Lower lobe of right lung (tissue), 2 donors: ENCODE data around the gene GABRB1. TPM values are rescaled to one million over a fixed set of nuclear protein-coding genes. Genes with fewer than 3 reads are reported as not detected.

ENCODE experiments used
- ATAC-seq, 2 donors: fragments of 200-7000 bp; cut with Tn5 transposase; one replicate each; pipeline ENCODE4 v1.9.1; 2020 to 2022; ENCODE audit warnings: mild to moderate bottlenecking in 2 of 2, moderate library complexity in 2 of 2
- DNase-seq: peaks from one replicate; pipeline ENCODE4 v3.0.0-alpha.2; 2020
- H3K27ac ChIP-seq: fragments of 200-600 bp; one replicate; pipeline ENCODE4 v1.8.0; 2022
- H3K27me3 ChIP-seq: fragments of 200-600 bp; one replicate; pipeline ENCODE4 v1.8.0; 2022; ENCODE audit warnings: low read depth
- H3K36me3 ChIP-seq: fragments of 200-600 bp; one replicate; pipeline ENCODE4 v1.8.0; 2022; ENCODE audit warnings: mild to moderate bottlenecking
- H3K4me1 ChIP-seq: fragments of 200-600 bp; one replicate; pipeline ENCODE4 v1.8.0; 2022
- H3K4me3 ChIP-seq: fragments of 200-600 bp; one replicate; pipeline ENCODE4 v1.8.0; 2022; ENCODE audit warnings: mild to moderate bottlenecking
- H3K9me3 ChIP-seq: fragments of 200-600 bp; one replicate; pipeline ENCODE4 v1.8.0; 2022
- intact Hi-C: fragments of 100-400 bp; cut with DNase I; formaldehyde crosslinking; loops from one replicate; pipeline ENCODE4 v1.11.0; 2022
- total RNA-seq: library from RNA; stranded (reverse); fragmentation: NEBNext Ultra II Directional; extraction: Animal tissue kit (Norgen Biotek cat#: 25700); gene quantifications from one replicate; pipeline ENCODE4 v1.2.1, GENCODE V29; 2021
- TF ChIP-seq, protein P1 (sequence below): fragments of 200-600 bp; IDR thresholded peaks from one replicate; pipeline ENCODE4 v1.8.0; 2022; ENCODE audit warnings: antibody characterized with exemption, mild to moderate bottlenecking
- donor health status: DM: no; HTN: yes; CAD: no; lungs with severe emphysema.

GABRB1 gene
- total RNA-seq, 1 donor from 2014 or later, result not detected

- Histone ChIP-seq H3K36me3 (no peaks in the 10 kb centered on the region), H3K4me3 (no peak overlapping the region), H3K9me3 (no peaks in the 10 kb centered on the region), H3K27me3 (no peaks in the 10 kb centered on the region), H3K4me1 (no peaks in the 10 kb centered on the region), H3K27ac (no peak overlapping the region)
- no peak for DNase-seq
- ATAC-seq, result no peak
- TF ChIP-seq, protein P1, sequence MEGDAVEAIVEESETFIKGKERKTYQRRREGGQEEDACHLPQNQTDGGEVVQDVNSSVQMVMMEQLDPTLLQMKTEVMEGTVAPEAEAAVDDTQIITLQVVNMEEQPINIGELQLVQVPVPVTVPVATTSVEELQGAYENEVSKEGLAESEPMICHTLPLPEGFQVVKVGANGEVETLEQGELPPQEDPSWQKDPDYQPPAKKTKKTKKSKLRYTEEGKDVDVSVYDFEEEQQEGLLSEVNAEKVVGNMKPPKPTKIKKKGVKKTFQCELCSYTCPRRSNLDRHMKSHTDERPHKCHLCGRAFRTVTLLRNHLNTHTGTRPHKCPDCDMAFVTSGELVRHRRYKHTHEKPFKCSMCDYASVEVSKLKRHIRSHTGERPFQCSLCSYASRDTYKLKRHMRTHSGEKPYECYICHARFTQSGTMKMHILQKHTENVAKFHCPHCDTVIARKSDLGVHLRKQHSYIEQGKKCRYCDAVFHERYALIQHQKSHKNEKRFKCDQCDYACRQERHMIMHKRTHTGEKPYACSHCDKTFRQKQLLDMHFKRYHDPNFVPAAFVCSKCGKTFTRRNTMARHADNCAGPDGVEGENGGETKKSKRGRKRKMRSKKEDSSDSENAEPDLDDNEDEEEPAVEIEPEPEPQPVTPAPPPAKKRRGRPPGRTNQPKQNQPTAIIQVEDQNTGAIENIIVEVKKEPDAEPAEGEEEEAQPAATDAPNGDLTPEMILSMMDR, result no peak
- intact Hi-C loops, result no loop called here
These were observed 359.2 kb downstream of the GABRB1 start for GRCh38 chr4:47390428-47391125.

GRCh38 chr4:47391256-47391655 lies 359.9 kb downstream of the GABRB1 start:
- ATAC-seq, result no peak
- no peaks in the 10 kb centered on the region for H3K36me3 ChIP-seq
- H3K9me3 ChIP-seq, result no peaks in the 10 kb centered on the region
- TF ChIP-seq, protein P1, result no peak
- H3K4me3 ChIP-seq, result no peak overlapping the region
- no peaks in the 10 kb centered on the region for H3K27me3 ChIP-seq
- no peaks in the 10 kb centered on the region for H3K4me1 ChIP-seq
- H3K27ac ChIP-seq, result no peak overlapping the region
- DNase-seq, result no peak
- intact Hi-C loops, result no loop called here

DNA sequence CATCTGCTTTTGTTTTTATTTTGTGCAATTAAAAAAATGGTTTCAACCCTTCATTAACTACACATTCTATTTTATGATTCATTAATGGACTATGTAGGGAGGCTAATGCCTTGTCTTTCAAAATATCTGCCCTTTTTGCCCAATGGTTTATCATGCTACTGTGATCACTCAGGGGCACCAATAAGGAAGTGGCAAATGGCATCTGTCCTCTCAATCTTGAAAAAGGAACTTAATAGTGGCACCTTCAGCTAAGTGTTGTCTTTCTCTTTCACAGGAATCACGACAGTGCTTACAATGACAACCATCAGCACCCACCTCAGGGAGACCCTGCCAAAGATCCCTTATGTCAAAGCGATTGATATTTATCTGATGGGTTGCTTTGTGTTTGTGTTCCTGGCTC lies 375.0 kb downstream of the GABRB1 start:
- Histone ChIP-seq H3K27ac (no peak overlapping the region), H3K36me3 (no peaks in the 10 kb centered on the region), H3K4me1 (no peaks in the 10 kb centered on the region), H3K27me3 (no peaks in the 10 kb centered on the region), H3K4me3 (no peak overlapping the region), H3K9me3 (no peaks in the 10 kb centered on the region)
- intact Hi-C loops, result no loop called here
- ATAC-seq (no peak), DNase-seq (no peak)
- TF ChIP-seq, protein P1, result no peak

DNA sequence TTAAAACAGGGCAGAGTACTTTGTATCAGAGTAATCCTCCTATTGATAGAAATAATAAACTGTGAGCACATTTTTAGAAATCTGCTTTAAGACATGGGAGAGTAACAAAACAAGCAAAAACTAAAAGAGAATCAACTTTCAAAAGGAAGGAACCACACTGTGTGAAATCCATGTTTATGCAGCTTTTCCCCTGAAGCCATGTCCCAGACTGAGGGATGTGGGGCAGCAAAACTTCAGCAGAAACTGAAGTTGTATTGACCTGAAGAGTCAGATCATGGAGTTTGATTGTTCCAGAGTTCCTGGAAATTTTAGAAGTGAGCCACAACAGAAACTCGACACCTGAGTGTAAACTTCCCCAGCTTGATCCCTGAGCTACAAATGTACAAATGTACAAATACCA lies 378.9 kb downstream of the GABRB1 start:
- ATAC-seq (no peak), DNase-seq (no peak)
- Histone ChIP-seq H3K4me3 (no peak overlapping the region), H3K9me3 (no peaks in the 10 kb centered on the region), H3K27ac (no peak overlapping the region), H3K4me1 (no peaks in the 10 kb centered on the region), H3K27me3 (no peaks in the 10 kb centered on the region), H3K36me3 (no peaks in the 10 kb centered on the region)
- TF ChIP-seq, protein P1, result no peak
- intact Hi-C loops, result no loop called here

GRCh38 chr4:47413521-47413920 lies 382.2 kb downstream of the GABRB1 start:
- DNase-seq, result no peak
- Histone ChIP-seq H3K36me3 (no peaks in the 10 kb centered on the region), H3K4me3 (no peak overlapping the region), H3K4me1 (no peaks in the 10 kb centered on the region), H3K27me3 (no peaks in the 10 kb centered on the region), H3K9me3 (no peaks in the 10 kb centered on the region), H3K27ac (no peak overlapping the region)
- TF ChIP-seq, protein P1, result no peak
- ATAC-seq, result no peak
- intact Hi-C loops, result no loop called here
